Neuronal stem cell (in vitro differentiated cells): ENCODE results near the gene SOX12.

Source experiments
- DNase-seq: peaks from one replicate; pipeline ENCODE4 v3.0.0-alpha.2; 2013; ENCODE audit warnings: low spot score
- H2AFZ ChIP-seq: one replicate; pipeline ENCODE4 v1.6.1; 2013; ENCODE audit warnings: mild to moderate bottlenecking, low read length, inconsistent platforms
- H2AK5ac ChIP-seq: 2 replicates; pipeline ENCODE4 v1.6.1; 2013; ENCODE audit warnings: low read depth, mild to moderate bottlenecking, inconsistent platforms, low read length, moderate library complexity, mixed read lengths
- H2BK120ac ChIP-seq: 2 replicates; pipeline ENCODE4 v1.6.1; 2013; ENCODE audit warnings: low read depth, mild to moderate bottlenecking, inconsistent platforms, low read length, moderate library complexity, mixed read lengths
- H2BK12ac ChIP-seq: one replicate; pipeline ENCODE4 v1.6.1; 2013; ENCODE audit warnings: low read length, inconsistent platforms
- H2BK15ac ChIP-seq: 2 replicates; pipeline ENCODE4 v1.6.1; 2013; ENCODE audit warnings: mild to moderate bottlenecking, low read length, inconsistent platforms, mixed read lengths
- H2BK5ac ChIP-seq: one replicate; pipeline ENCODE4 v1.6.1; 2013; ENCODE audit warnings: inconsistent platforms, mild to moderate bottlenecking, low read length, moderate library complexity
- H3K14ac ChIP-seq: one replicate; pipeline ENCODE4 v1.6.1; 2013; ENCODE audit warnings: low read length, inconsistent platforms
- H3K18ac ChIP-seq: 2 replicates; pipeline ENCODE4 v1.6.1; 2013; ENCODE audit warnings: low read length, inconsistent platforms
- H3K23ac ChIP-seq: 2 replicates; pipeline ENCODE4 v1.6.1; 2013; ENCODE audit warnings: low read depth, mild to moderate bottlenecking, mixed read lengths, low read length, inconsistent platforms; ENCODE audit not compliant: poor library complexity
- H3K27ac ChIP-seq: replicated peaks from 3 replicates; pipeline ENCODE4 v1.5.1; 2013; ENCODE audit warnings: low read length, inconsistent platforms
- H3K27me3 ChIP-seq, 3 experiments: 2 replicates each; pipeline ENCODE4 v1.6.1; 2013; ENCODE audit warnings: low read length in 3 of 3, mild to moderate bottlenecking in 2 of 3, inconsistent platforms in 1 of 3, low read depth in 1 of 3, mixed read lengths in 1 of 3, moderate library complexity in 1 of 3; ENCODE audit not compliant: control insufficient read depth in 3 of 3, insufficient read depth in 3 of 3
- H3K36me3 ChIP-seq, 2 donors: replicated peaks in 1 of 2; 2 replicates each; pipeline ENCODE4 v1.6.1; 2013; ENCODE audit warnings: low read length in 2 of 2; ENCODE audit not compliant: control insufficient read depth in 2 of 2, insufficient read depth in 2 of 2
- H3K4ac ChIP-seq: 2 replicates; pipeline ENCODE4 v1.6.1; 2013; ENCODE audit warnings: inconsistent platforms, mild to moderate bottlenecking, low read length, moderate library complexity
- H3K4me1 ChIP-seq, 2 donors: 1 replicate in 1 of 2; 2 replicates in 1 of 2; pipeline ENCODE4 v1.6.1; 2013; ENCODE audit warnings: low read length in 2 of 2, low read depth in 1 of 2; ENCODE audit not compliant: control insufficient read depth in 2 of 2, insufficient read depth in 1 of 2
- H3K4me2 ChIP-seq: one replicate; pipeline ENCODE4 v1.6.1; 2013; ENCODE audit warnings: mild to moderate bottlenecking, low read length, inconsistent platforms; ENCODE audit not compliant: insufficient read depth, poor library complexity, severe bottlenecking
- H3K4me3 ChIP-seq, 2 donors: 2 replicates each; pipeline ENCODE4 v1.5.1; 2013; ENCODE audit warnings: low read length in 2 of 2, mild to moderate bottlenecking in 2 of 2, inconsistent platforms in 1 of 2, moderate library complexity in 1 of 2
- H3K79me1 ChIP-seq: one replicate; pipeline ENCODE4 v1.6.1; 2013; ENCODE audit warnings: low read depth, mild to moderate bottlenecking, inconsistent platforms, low read length, moderate library complexity
- H3K9ac ChIP-seq: one replicate; pipeline ENCODE4 v1.6.1; 2013; ENCODE audit warnings: mild to moderate bottlenecking, low read depth, low read length, inconsistent platforms; ENCODE audit not compliant: poor library complexity
- H3K9me3 ChIP-seq, 2 donors: replicated peaks in 1 of 2; 2 replicates each; pipeline versions ENCODE3 to v1.6.1; 2013; ENCODE audit warnings: low read length in 2 of 2, mild to moderate bottlenecking in 2 of 2, inconsistent platforms in 1 of 2, low read depth in 1 of 2, mixed read lengths in 1 of 2, moderate library complexity in 1 of 2; ENCODE audit not compliant: control insufficient read depth in 2 of 2, insufficient read depth in 1 of 2
- H4K8ac ChIP-seq: one replicate; pipeline ENCODE4 v1.6.1; 2013; ENCODE audit warnings: low read depth, mild to moderate bottlenecking, inconsistent platforms, low read length, moderate library complexity
- H4K91ac ChIP-seq: one replicate; pipeline ENCODE4 v1.6.1; 2013; ENCODE audit warnings: low read length, low read depth, mild to moderate bottlenecking, inconsistent platforms; ENCODE audit not compliant: poor library complexity
- WGBS, 2 donors: extraction: QIAGEN DNeasy Blood & Tissue Kit; methylation state at CpG; one replicate each; pipeline ENCODE4 v1.1.7; 2013; ENCODE audit warnings: missing lambda C conversion rate in 2 of 2, mixed read lengths in 1 of 2; ENCODE audit not compliant: insufficient read length in 2 of 2, insufficient replicate concordance in 1 of 2; ENCODE audit errors: extremely low coverage in 2 of 2; 5-methylcytosine and 5-hydroxymethylcytosine counted together

The SOX12 gene

GRCh38 chr20:378961-379336 lies 53.6 kb downstream of the SOX12 start:
- no peak overlapping the region for H3K4ac ChIP-seq
- H3K9ac ChIP-seq = no peak overlapping the region
- H3K18ac ChIP-seq = no peak overlapping the region
- H3K27me3 ChIP-seq = peaks cover 2 to 15% (median 12%) of the 10 kb centered on the region in 3 experiments
- no peak overlapping the region for H2BK120ac ChIP-seq
- no peaks in the 10 kb centered on the region for H3K79me1 ChIP-seq
- no peaks in the 10 kb centered on the region for H3K9me3 ChIP-seq
- no peak overlapping the region for H3K23ac ChIP-seq
- no peak overlapping the region for H4K8ac ChIP-seq
- H3K4me3 ChIP-seq = no peak overlapping the region
- WGBS, 2 donors = no CpG with 5 or more reads among the region's 5 CpGs
- no peak overlapping the region for H2AFZ ChIP-seq
- H3K36me3 ChIP-seq = no peaks in the 10 kb centered on the region
- no peak overlapping the region for H3K27ac ChIP-seq
- H4K91ac ChIP-seq = no peak overlapping the region
- H2AK5ac ChIP-seq = no peak overlapping the region
- DNase-seq = no peak
- H2BK15ac ChIP-seq = no peak overlapping the region
- H3K4me2 ChIP-seq = no peak overlapping the region
- H3K4me1 ChIP-seq = peaks cover 3 to 5% of the 10 kb centered on the region in 2 donors
- no peak overlapping the region for H2BK12ac ChIP-seq
- no peak overlapping the region for H2BK5ac ChIP-seq
- no peak overlapping the region for H3K14ac ChIP-seq
